Measurements from ENCODE around the gene ANKRD63. TPM values are rescaled to one million over a fixed set of nuclear protein-coding genes. Genes with fewer than 3 reads are reported as not detected.

ANKRD63 gene
- total RNA-seq, 1 experiment from 2014 or later = 0.46 TPM

- Mint-ChIP-seq H3K4me3 (no peak overlapping the region), H3K27ac (no peak overlapping the region), H3K36me3 (ENCODE audit: insufficient read depth in 1 of 3, low read depth in 3 of 3) (peaks cover 0 to 9% (median 2%) of the 10 kb centered on the region in 3 experiments; a peak in 3 of 7 replicates), H3K4me1 (peaks cover 13 to 51% of the 10 kb centered on the region in 2 experiments), H3K9me3 (no peaks in the 10 kb centered on the region; a peak in 1 of 5 replicates), H3K27me3 (ENCODE audit: low read depth) (peaks cover 44% of the 10 kb centered on the region)
- no peak overlapping the region for H4K8ac ChIP-seq (replicated peaks; ENCODE audit: insufficient read length, low read depth, low read length)
- H2BK12ac ChIP-seq (ENCODE audit: insufficient read length, low read depth, low read length) = no peak overlapping the region
- H2BK120ac ChIP-seq (ENCODE audit: low read depth, low read length, poor library complexity, severe bottlenecking) = no peak overlapping the region
- no peak overlapping the region for H4K91ac ChIP-seq (ENCODE audit: insufficient read length, low read depth, low read length)
- no peak overlapping the region for H3K4ac ChIP-seq (ENCODE audit: low read depth, low read length)
- WGBS (ENCODE audit: extremely low coverage, insufficient read length, low lambda C conversion rate) = no CpG with 5 or more reads among the region's 16 CpGs
- H3T11ph ChIP-seq (ENCODE audit: low read length) = no peak overlapping the region
- H2BK15ac ChIP-seq (ENCODE audit: low read depth, low read length) = no peak overlapping the region
- no peak overlapping the region for H3K23ac ChIP-seq (ENCODE audit: insufficient read length, low read depth, low read length)
- no peak overlapping the region for H4K5ac ChIP-seq (ENCODE audit: insufficient read length, low read depth, low read length)
- no peaks in the 10 kb centered on the region for H3K79me1 ChIP-seq (ENCODE audit: insufficient read depth, low read depth, low read length, poor library complexity, severe bottlenecking)
- H4K20me1 ChIP-seq (ENCODE audit: control insufficient read depth, insufficient read depth, insufficient read length) = no peaks in the 10 kb centered on the region
- peaks cover 21% of the 10 kb centered on the region; the same call in 1 of the 2 replicates for H3K27me3 ChIP-seq (ENCODE audit: insufficient read depth, low read length)
- H3K9me3 ChIP-seq (ENCODE audit: control insufficient read depth, low read depth, low read length) = no peaks in the 10 kb centered on the region
- no peak overlapping the region for H3K18ac ChIP-seq (ENCODE audit: insufficient read length, low read depth, low read length)
- no peak overlapping the region for H2BK20ac ChIP-seq (ENCODE audit: low read depth, low read length, poor library complexity, severe bottlenecking)
- no peak overlapping the region for H3K27ac ChIP-seq (ENCODE audit: insufficient read length, low read depth, low read length)
- no peak overlapping the region for H3K9ac ChIP-seq (ENCODE audit: extremely low read depth, insufficient read length, low read length)
- H3K14ac ChIP-seq (ENCODE audit: insufficient read depth, low read length) = no peak overlapping the region
- H3K79me2 ChIP-seq (ENCODE audit: insufficient read depth, low read length) = no peaks in the 10 kb centered on the region
- TF ChIP-seq CTCF (conservative IDR thresholded peaks at IDR 0.05) = no peak
- no peak overlapping the region for H3K56ac ChIP-seq (ENCODE audit: insufficient read length, low read depth, low read length)
- no peak overlapping the region for H2BK5ac ChIP-seq (ENCODE audit: insufficient read length, low read length)
- H3K4me2 ChIP-seq (ENCODE audit: insufficient read depth, insufficient read length, low read length) = no peak overlapping the region
- no peak overlapping the region for H2AK5ac ChIP-seq (ENCODE audit: insufficient read length, low read length)
- H3K4me1 ChIP-seq (ENCODE audit: insufficient read depth, low read length) = no peaks in the 10 kb centered on the region
- no peak overlapping the region for H2AFZ ChIP-seq (ENCODE audit: low read length)
- H3K23me2 ChIP-seq (ENCODE audit: insufficient read length, low read depth, low read length, poor library complexity, severe bottlenecking) = peaks cover 6% of the 10 kb centered on the region
- DNase-seq = no peak
Observed at GRCh38 chr15:40277471-40277870, 5.4 kb downstream of the ANKRD63 start.
